Astrocyte (in vitro differentiated cells and primary cell): ENCODE results near the gene DIAPH2. TPM values are rescaled to one million over a fixed set of nuclear protein-coding genes. Genes with fewer than 3 reads are reported as not detected.

Source experiments
- DNase-seq: peaks from one replicate; pipeline ENCODE4 v3.0.0-alpha.2; 2010; ENCODE audit warnings: low read depth
- FAIRE-seq: peaks from 2 replicates; lab custom pipeline; 2011; peaks lifted over from hg19 to GRCh38; lab: Jason Lieb, UNC
- H2AFZ ChIP-seq: 2 replicates; pipeline ENCODE4 v1.6.0; 2012; ENCODE audit warnings: low read depth, low read length, inconsistent platforms
- H3K27ac ChIP-seq: 2 replicates; pipeline ENCODE4 v1.5.1; 2011; ENCODE audit warnings: low read depth, low read length, inconsistent platforms
- H3K27me3 ChIP-seq: 2 replicates; pipeline ENCODE4 v1.6.0; 2011; ENCODE audit warnings: low read length, inconsistent platforms; ENCODE audit not compliant: insufficient read depth
- H3K36me3 ChIP-seq: 2 replicates; pipeline ENCODE4 v1.5.1; 2011; ENCODE audit warnings: low read length, inconsistent platforms; ENCODE audit not compliant: insufficient read depth
- H3K4me1 ChIP-seq: 2 replicates; pipeline ENCODE4 v1.5.1; 2011; ENCODE audit warnings: low read length, inconsistent platforms; ENCODE audit not compliant: insufficient read depth
- H3K4me2 ChIP-seq: 2 replicates; pipeline ENCODE4 v1.6.0; 2012; ENCODE audit warnings: low read length, inconsistent platforms
- H3K4me3 ChIP-seq: 2 replicates; pipeline ENCODE4 v1.5.1; 2011; ENCODE audit warnings: low read depth, mild to moderate bottlenecking, low read length, inconsistent platforms; ENCODE audit not compliant: insufficient read depth
- H3K79me2 ChIP-seq: 2 replicates; pipeline ENCODE4 v1.6.0; 2012; ENCODE audit warnings: mild to moderate bottlenecking, low read length, inconsistent platforms; ENCODE audit not compliant: insufficient read depth
- H3K9ac ChIP-seq: 2 replicates; pipeline ENCODE4 v1.6.0; 2012; ENCODE audit warnings: mild to moderate bottlenecking, low read length, inconsistent platforms
- H3K9me3 ChIP-seq: 2 replicates; pipeline ENCODE4 v1.5.1; 2012; ENCODE audit warnings: low read depth, mild to moderate bottlenecking, low read length, inconsistent platforms; ENCODE audit not compliant: insufficient read depth
- H4K20me1 ChIP-seq: 2 replicates; pipeline ENCODE4 v1.6.0; 2012; ENCODE audit warnings: low read length, inconsistent platforms; ENCODE audit not compliant: insufficient read depth
- H3K27ac Mint-ChIP-seq: one replicate; pipeline ENCODE4 v1.8.0; 2021; ENCODE audit warnings: mild to moderate bottlenecking, mixed read lengths; ENCODE audit not compliant: unreplicated experiment
- H3K27me3 Mint-ChIP-seq: one replicate; pipeline ENCODE4 v1.8.0; 2021; ENCODE audit warnings: low read depth, mixed read lengths; ENCODE audit not compliant: unreplicated experiment
- H3K36me3 Mint-ChIP-seq: one replicate; pipeline ENCODE4 v1.8.0; 2021; ENCODE audit warnings: low read depth, mixed read lengths; ENCODE audit not compliant: unreplicated experiment
- H3K4me1 Mint-ChIP-seq: one replicate; pipeline ENCODE4 v1.8.0; 2021; ENCODE audit warnings: low read depth, mixed read lengths; ENCODE audit not compliant: unreplicated experiment
- H3K4me3 Mint-ChIP-seq: one replicate; pipeline ENCODE4 v1.8.0; 2021; ENCODE audit warnings: mild to moderate bottlenecking, moderate library complexity, mixed read lengths; ENCODE audit not compliant: unreplicated experiment
- H3K9me3 Mint-ChIP-seq: one replicate; pipeline ENCODE4 v1.8.0; 2021; ENCODE audit warnings: mild to moderate bottlenecking, mixed read lengths; ENCODE audit not compliant: unreplicated experiment
- CTCF ChIP-seq: IDR thresholded peaks from 2 replicates; pipeline ENCODE4 v1.5.1; 2011; ENCODE audit warnings: low read depth, mild to moderate bottlenecking, inconsistent platforms, low read length, moderate library complexity; ENCODE audit not compliant: insufficient read depth
- EZH2 ChIP-seq: IDR thresholded peaks from 2 replicates; pipeline ENCODE4 v1.6.1; 2012; ENCODE audit warnings: mild to moderate bottlenecking, low read length, inconsistent platforms; ENCODE audit not compliant: insufficient read depth
- total RNA-seq: library from RNA; stranded (reverse); gene quantifications from 2 replicates; pipeline ENCODE4 v1.2.1, GENCODE V29; 2021

Gene DIAPH2
- total RNA-seq, 1 donor from 2014 or later = 9.8 TPM

- Mint-ChIP-seq H3K36me3 (no peaks in the 10 kb centered on the region), H3K9me3 (no peaks in the 10 kb centered on the region), H3K4me1 (no peaks in the 10 kb centered on the region), H3K27ac (no peak overlapping the region), H3K4me3 (no peak overlapping the region), H3K27me3 (no peaks in the 10 kb centered on the region)
- no peaks in the 10 kb centered on the region for H3K9me3 ChIP-seq
- no peaks in the 10 kb centered on the region for H3K4me1 ChIP-seq
- H3K4me2 ChIP-seq = no peak overlapping the region
- H3K27me3 ChIP-seq = no peaks in the 10 kb centered on the region
- FAIRE-seq = no peak
- no peaks in the 10 kb centered on the region for H3K79me2 ChIP-seq
- H3K27ac ChIP-seq = no peak overlapping the region
- no peak for TF ChIP-seq EZH2
- no peak for TF ChIP-seq CTCF
- no peak for DNase-seq
- no peak overlapping the region for H3K9ac ChIP-seq
- H3K36me3 ChIP-seq = no peaks in the 10 kb centered on the region
- H3K4me3 ChIP-seq = no peak overlapping the region
- no peaks in the 10 kb centered on the region for H4K20me1 ChIP-seq
- H2AFZ ChIP-seq = no peak overlapping the region
These were observed 461.3 kb downstream of the DIAPH2 start for GRCh38 chrX:97145934-97146333.

DNA sequence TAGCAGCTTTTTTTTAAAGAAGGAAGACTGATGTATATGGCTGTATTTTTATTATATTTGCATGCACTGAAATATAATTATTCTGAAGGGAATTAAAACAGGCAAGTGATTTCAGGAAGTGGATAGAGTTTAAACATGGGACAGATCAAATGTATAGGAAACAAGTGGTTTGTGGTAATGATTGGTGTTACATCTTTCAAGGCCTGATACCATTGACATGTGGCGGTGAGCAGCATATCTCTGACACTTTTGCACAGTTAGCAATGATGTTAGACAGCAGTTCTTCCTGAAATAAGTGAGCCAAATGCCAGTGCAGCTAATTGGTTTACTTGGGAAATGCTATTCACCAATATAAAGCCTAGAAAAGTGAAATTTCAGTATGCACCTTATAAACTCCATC, 471.2 kb downstream of the DIAPH2 start:
- TF ChIP-seq EZH2 (no peak), CTCF (no peak)
- no peaks in the 10 kb centered on the region for H4K20me1 ChIP-seq
- no peaks in the 10 kb centered on the region for H3K79me2 ChIP-seq
- DNase-seq (no peak), FAIRE-seq (peak; percentile 83)
- H3K36me3 Mint-ChIP-seq = no peaks in the 10 kb centered on the region
- H3K27ac Mint-ChIP-seq = no peak overlapping the region
- no peaks in the 10 kb centered on the region for H3K4me1 ChIP-seq
- peaks cover 4% of the 10 kb centered on the region for H3K4me1 Mint-ChIP-seq
- no peaks in the 10 kb centered on the region for H3K36me3 ChIP-seq
- H3K27me3 ChIP-seq = no peaks in the 10 kb centered on the region
- no peaks in the 10 kb centered on the region for H3K27me3 Mint-ChIP-seq
- H3K27ac ChIP-seq = no peak overlapping the region
- H3K9me3 ChIP-seq = no peaks in the 10 kb centered on the region
- H3K4me2 ChIP-seq = no peak overlapping the region
- no peak overlapping the region for H3K9ac ChIP-seq
- H3K4me3 Mint-ChIP-seq = no peak overlapping the region
- no peak overlapping the region for H3K4me3 ChIP-seq
- H2AFZ ChIP-seq = no peak overlapping the region
- peaks cover 1% of the 10 kb centered on the region for H3K9me3 Mint-ChIP-seq

GRCh38 chrX:97158269-97158668, 473.6 kb downstream of the DIAPH2 start:
- no peak overlapping the region for H3K4me3 Mint-ChIP-seq
- FAIRE-seq = peak; percentile 89

More at GRCh38 chrX:97158269-97158668, 473.6 kb downstream of the DIAPH2 start:
- no peak overlapping the region for H3K4me2 ChIP-seq
- H3K4me1 ChIP-seq = no peaks in the 10 kb centered on the region
- no peaks in the 10 kb centered on the region for H3K9me3 Mint-ChIP-seq
- no peaks in the 10 kb centered on the region for H3K36me3 ChIP-seq
- H4K20me1 ChIP-seq = no peaks in the 10 kb centered on the region
- H3K9ac ChIP-seq = no peak overlapping the region
- no peak overlapping the region for H3K27ac Mint-ChIP-seq
- no peaks in the 10 kb centered on the region for H3K79me2 ChIP-seq
- no peaks in the 10 kb centered on the region for H3K36me3 Mint-ChIP-seq
- peaks cover 4% of the 10 kb centered on the region for H3K4me1 Mint-ChIP-seq
- TF ChIP-seq EZH2 (no peak), CTCF (no peak)
- no peak overlapping the region for H3K4me3 ChIP-seq
- DNase-seq = no peak
- no peaks in the 10 kb centered on the region for H3K27me3 Mint-ChIP-seq
- no peaks in the 10 kb centered on the region for H3K27me3 ChIP-seq
- H2AFZ ChIP-seq = no peak overlapping the region
- no peak overlapping the region for H3K27ac ChIP-seq
- no peaks in the 10 kb centered on the region for H3K9me3 ChIP-seq
